CD4-positive, CD25-positive, alpha-beta regulatory T cell (primary cell): ENCODE results near the gene SLC44A2. TPM values are rescaled to one million over a fixed set of nuclear protein-coding genes. Genes with fewer than 3 reads are reported as not detected.

ENCODE experiments used
- ATAC-seq, 2 donors: fragments of 150-1000 bp; cut with Tn5 transposase; one replicate each; pipeline ENCODE4 v1.10.0; 2021; ENCODE audit warnings: low read depth in 2 of 2, moderate number of reproducible peaks in 2 of 2, moderate library complexity in 1 of 2
- DNase-seq, 3 donors: peaks; one replicate each; pipeline versions ENCODE4 v3.0.0 to v3.0.0-alpha.2; 2012 to 2022; ENCODE audit warnings: mixed read lengths in 1 of 3
- H3K27ac ChIP-seq: one replicate; pipeline ENCODE4 v1.7.0; 2013; ENCODE audit warnings: mild to moderate bottlenecking, low read length; ENCODE audit not compliant: insufficient read depth, poor library complexity, severe bottlenecking
- H3K27me3 ChIP-seq: one replicate; pipeline ENCODE4 v1.7.0; 2013; ENCODE audit warnings: low read length; ENCODE audit not compliant: control insufficient read depth, insufficient read depth
- H3K36me3 ChIP-seq: one replicate; pipeline ENCODE4 v1.7.0; 2013; ENCODE audit warnings: mild to moderate bottlenecking, low read length, moderate library complexity; ENCODE audit not compliant: control insufficient read depth, insufficient read depth
- H3K4me1 ChIP-seq: 2 replicates; pipeline ENCODE4 v1.7.0; 2013; ENCODE audit warnings: mild to moderate bottlenecking, low read length; ENCODE audit not compliant: insufficient read depth, control insufficient read depth, poor library complexity, severe bottlenecking
- H3K4me3 ChIP-seq: one replicate; pipeline ENCODE4 v1.7.0; 2013; ENCODE audit warnings: low read depth, mild to moderate bottlenecking, low read length, moderate library complexity
- H3K9me3 ChIP-seq, 2 experiments: 1 replicate in 1 of 2; 2 replicates in 1 of 2; pipeline ENCODE4 v1.7.0; 2013; ENCODE audit warnings: low read length in 2 of 2, mild to moderate bottlenecking in 1 of 2, moderate library complexity in 1 of 2; ENCODE audit not compliant: control insufficient read depth in 2 of 2
- H3K27ac Mint-ChIP-seq, 3 donors: one replicate each; pipeline ENCODE4 v1.8.0; 2020 to 2022; ENCODE audit warnings: mild to moderate bottlenecking in 3 of 3, mixed read lengths in 3 of 3, moderate library complexity in 2 of 3
- H3K27me3 Mint-ChIP-seq: one replicate; pipeline ENCODE4 v1.8.0; 2022; ENCODE audit warnings: mild to moderate bottlenecking, mixed read lengths
- H3K36me3 Mint-ChIP-seq: one replicate; pipeline ENCODE4 v1.8.0; 2020; ENCODE audit warnings: mixed read lengths
- H3K4me1 Mint-ChIP-seq, 4 donors: one replicate each; pipeline ENCODE4 v1.8.0; 2020 to 2022; ENCODE audit warnings: mixed read lengths in 4 of 4, mild to moderate bottlenecking in 1 of 4
- H3K4me3 Mint-ChIP-seq, 4 donors: one replicate each; pipeline ENCODE4 v1.8.0; 2020 to 2022; ENCODE audit warnings: mild to moderate bottlenecking in 4 of 4, mixed read lengths in 4 of 4, moderate library complexity in 3 of 4
- H3K9me3 Mint-ChIP-seq, 7 donors: one replicate each; pipeline ENCODE4 v1.8.0; 2020 to 2022; ENCODE audit warnings: mixed read lengths in 7 of 7, mild to moderate bottlenecking in 3 of 7, moderate library complexity in 2 of 7
- polyA plus RNA-seq, 4 donors: library from polyadenylated mRNA; unstranded; fragments of 300-500 nt; fragmentation: Illumina TruSeq; gene quantifications; one replicate each; pipeline ENCODE4 v1.2.3, GENCODE V29; 2021
- total RNA-seq: library from RNA; stranded (reverse); gene quantifications from one replicate; pipeline ENCODE4 v1.2.3, GENCODE V29; 2022

The SLC44A2 gene
- total and polyA plus RNA-seq, 5 donors from 2014 or later = 225 to 280 (median 254) TPM

DNA sequence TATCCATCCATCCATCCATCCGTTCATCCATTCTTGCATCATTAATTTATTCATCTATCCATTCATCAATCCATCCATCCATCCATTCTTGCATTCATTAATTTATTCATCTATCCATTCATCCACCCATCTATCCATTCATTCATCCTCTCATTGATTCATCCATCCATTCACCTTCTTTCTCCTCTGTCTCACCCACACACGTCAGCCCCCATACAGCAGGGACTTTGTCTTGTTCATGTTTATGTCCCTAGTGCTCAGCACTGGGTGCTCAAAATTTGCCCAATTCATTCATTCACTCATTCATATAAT, 37.6 kb upstream of the SLC44A2 start:
- Mint-ChIP-seq H3K27ac (peak overlapping the region in 1 of 3 donors; percentile 49), H3K9me3 (peaks cover 0 to 2% (median 0%) of the 10 kb centered on the region in 7 donors), H3K4me3 (peak overlapping the region in 1 of 4 donors; percentile 2), H3K36me3 (no peaks in the 10 kb centered on the region), H3K4me1 (peaks cover 4 to 19% (median 9%) of the 10 kb centered on the region in 4 donors), H3K27me3 (peaks cover 10% of the 10 kb centered on the region)
- H3K4me3 ChIP-seq = no peak overlapping the region
- no peaks in the 10 kb centered on the region for H3K36me3 ChIP-seq
- no peaks in the 10 kb centered on the region for H3K4me1 ChIP-seq
- no peak for DNase-seq
- no peak for ATAC-seq
- H3K27ac ChIP-seq = no peak overlapping the region
- H3K27me3 ChIP-seq = peaks cover 5% of the 10 kb centered on the region
- H3K9me3 ChIP-seq = no peaks in the 10 kb centered on the region

DNA sequence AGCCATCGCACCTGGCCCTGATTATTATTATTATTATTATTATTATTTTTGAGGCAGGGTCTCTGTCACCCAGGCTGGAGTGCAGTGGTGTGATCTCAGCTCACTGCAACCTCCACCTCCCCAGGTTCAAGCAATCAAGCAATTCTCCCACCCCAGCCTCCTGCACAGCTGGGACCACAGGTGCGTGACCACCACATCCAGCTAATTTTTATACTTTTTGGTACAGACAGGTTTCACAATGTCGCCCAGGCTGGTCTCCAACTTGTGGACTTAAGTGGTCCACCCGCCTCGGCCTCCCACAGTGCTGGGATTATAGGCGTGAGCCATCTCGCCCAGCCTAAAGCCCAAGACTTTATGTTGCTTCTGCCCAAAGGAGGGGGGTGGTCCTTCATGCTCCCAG, 32.2 kb upstream of the SLC44A2 start:
- H3K4me3 ChIP-seq = no peak overlapping the region
- no peaks in the 10 kb centered on the region for H3K9me3 ChIP-seq
- H3K4me1 ChIP-seq = peaks cover 18% of the 10 kb centered on the region
- Mint-ChIP-seq H3K4me3 (no peak overlapping the region), H3K27me3 (peaks cover 5% of the 10 kb centered on the region), H3K36me3 (no peaks in the 10 kb centered on the region), H3K4me1 (peaks cover 0 to 21% (median 9%) of the 10 kb centered on the region in 4 donors), H3K9me3 (no peaks in the 10 kb centered on the region), H3K27ac (no peak overlapping the region)
- no peak overlapping the region for H3K27ac ChIP-seq
- DNase-seq = no peak
- no peaks in the 10 kb centered on the region for H3K27me3 ChIP-seq
- no peak for ATAC-seq
- no peaks in the 10 kb centered on the region for H3K36me3 ChIP-seq

DNA sequence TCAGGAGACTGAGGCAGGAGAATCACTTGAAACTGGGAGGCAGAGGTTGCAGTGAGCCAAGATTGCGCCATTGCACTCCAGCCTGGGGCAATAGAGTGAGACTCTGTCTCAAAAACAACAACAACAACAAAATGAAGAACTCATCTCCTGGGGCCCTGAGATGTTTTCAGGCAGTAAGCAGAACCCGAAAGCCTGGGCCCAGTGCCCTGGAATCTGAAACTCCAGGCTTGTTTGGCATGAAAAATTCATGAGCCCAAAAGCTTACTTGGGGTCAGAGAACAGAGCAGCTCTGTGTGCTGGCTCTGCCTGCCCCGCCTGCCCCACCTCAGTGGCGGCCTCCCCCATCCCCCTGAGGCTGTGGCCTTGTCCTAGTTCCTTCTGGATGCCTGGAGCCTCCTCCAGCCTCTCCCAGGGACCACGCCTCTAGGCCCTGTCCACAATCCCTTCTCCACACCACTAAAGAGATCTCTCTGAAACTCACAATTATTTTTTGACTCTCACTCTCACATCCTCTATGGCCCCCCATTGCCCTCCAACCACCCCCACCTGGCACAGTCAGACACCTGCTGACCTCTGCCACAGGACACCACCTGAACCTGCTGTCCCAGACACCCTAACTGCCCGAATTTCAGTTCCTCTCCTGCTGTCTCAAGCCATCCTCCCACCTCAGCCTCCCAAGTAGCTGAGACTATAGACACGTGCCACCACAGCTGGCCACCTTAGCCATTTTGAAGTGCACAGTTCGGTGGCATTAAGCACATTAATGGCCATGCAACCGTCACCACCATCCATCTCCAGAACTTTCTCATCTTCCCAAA, 31.3 kb upstream of the SLC44A2 start:
- Mint-ChIP-seq H3K4me3 (peak overlapping the region in 1 of 4 donors; percentile 63), H3K36me3 (no peaks in the 10 kb centered on the region), H3K27me3 (peaks cover 9% of the 10 kb centered on the region), H3K27ac (peak overlapping the region in 1 of 3 donors; percentile 80), H3K4me1 (peaks cover 0 to 21% (median 9%) of the 10 kb centered on the region in 4 donors), H3K9me3 (no peaks in the 10 kb centered on the region)
- no peak for DNase-seq
- no peak overlapping the region for H3K4me3 ChIP-seq
- H3K9me3 ChIP-seq = no peaks in the 10 kb centered on the region
- peaks cover 18% of the 10 kb centered on the region for H3K4me1 ChIP-seq
- no peak overlapping the region for H3K27ac ChIP-seq
- ATAC-seq = no peak
- no peaks in the 10 kb centered on the region for H3K27me3 ChIP-seq
- no peaks in the 10 kb centered on the region for H3K36me3 ChIP-seq

DNA sequence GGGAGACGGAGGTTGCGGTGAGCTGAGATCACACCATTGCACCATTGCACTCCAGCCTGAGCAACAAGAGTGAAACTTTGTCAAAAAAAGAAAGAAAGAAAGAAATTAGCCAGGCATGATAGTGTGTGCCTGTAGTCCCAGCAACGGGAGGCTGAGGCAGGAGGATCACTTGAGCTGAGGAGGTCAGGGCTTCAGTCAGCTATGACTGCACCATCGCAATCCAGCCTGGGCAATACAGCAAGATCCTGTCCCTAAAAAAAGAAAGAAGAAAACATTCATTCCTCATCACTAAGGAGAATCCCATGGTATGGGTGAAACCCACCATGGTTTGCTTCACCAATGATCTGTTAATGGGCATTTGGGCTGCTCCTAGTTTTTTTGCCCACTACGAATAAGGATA, 25.2 kb upstream of the SLC44A2 start:
- peaks cover 17% of the 10 kb centered on the region for H3K27me3 Mint-ChIP-seq
- H3K27ac ChIP-seq = no peak overlapping the region
- H3K27ac Mint-ChIP-seq = no peak overlapping the region
- no peak overlapping the region for H3K4me3 ChIP-seq
- H3K9me3 Mint-ChIP-seq = peaks cover 0 to 2% (median 0%) of the 10 kb centered on the region in 7 donors
- ATAC-seq (no peak), DNase-seq (no peak)
- H3K9me3 ChIP-seq = no peaks in the 10 kb centered on the region
- H3K36me3 ChIP-seq = no peaks in the 10 kb centered on the region
- peak overlapping the region; percentile 59 to 83 (median 70) for H3K4me3 Mint-ChIP-seq
- peaks cover 6 to 45% (median 29%) of the 10 kb centered on the region in 4 donors for H3K4me1 Mint-ChIP-seq
- peaks cover 44% of the 10 kb centered on the region for H3K4me1 ChIP-seq
- H3K36me3 Mint-ChIP-seq = peaks cover 8% of the 10 kb centered on the region
- peaks cover 2% of the 10 kb centered on the region for H3K27me3 ChIP-seq

DNA sequence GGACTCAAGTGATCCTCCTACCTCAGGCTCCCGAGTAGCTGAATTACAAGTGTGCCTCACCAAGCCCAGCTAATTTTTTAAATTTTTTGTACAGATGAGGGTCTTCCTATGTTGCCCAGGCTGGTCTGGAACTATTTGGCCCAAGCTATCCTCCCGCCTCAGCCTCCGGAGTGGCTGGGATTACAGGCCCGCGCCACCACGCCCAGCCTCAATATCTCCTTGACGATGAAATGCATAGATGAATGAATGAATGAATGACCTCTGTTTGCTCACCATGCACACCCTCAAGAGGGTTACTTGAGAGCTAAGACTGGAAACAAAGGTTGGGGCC, 23.4 kb upstream of the SLC44A2 start:
- no peak overlapping the region for H3K27ac ChIP-seq
- H3K36me3 ChIP-seq = no peaks in the 10 kb centered on the region
- H3K36me3 Mint-ChIP-seq = peaks cover 8% of the 10 kb centered on the region
- peaks cover 2% of the 10 kb centered on the region for H3K27me3 ChIP-seq
- H3K27me3 Mint-ChIP-seq = peaks cover 17% of the 10 kb centered on the region
- H3K4me1 Mint-ChIP-seq = peaks cover 0 to 46% (median 27%) of the 10 kb centered on the region in 4 donors
- peak overlapping the region; percentile 54 to 93 (median 83) for H3K27ac Mint-ChIP-seq
- ATAC-seq = no peak
- no peak for DNase-seq
- H3K4me3 ChIP-seq = no peak overlapping the region
- peaks cover 42% of the 10 kb centered on the region for H3K4me1 ChIP-seq
- peaks cover 0 to 2% (median 0%) of the 10 kb centered on the region in 7 donors for H3K9me3 Mint-ChIP-seq
- H3K9me3 ChIP-seq = no peaks in the 10 kb centered on the region
- H3K4me3 Mint-ChIP-seq = peak overlapping the region; percentile 59 to 83 (median 77)

DNA sequence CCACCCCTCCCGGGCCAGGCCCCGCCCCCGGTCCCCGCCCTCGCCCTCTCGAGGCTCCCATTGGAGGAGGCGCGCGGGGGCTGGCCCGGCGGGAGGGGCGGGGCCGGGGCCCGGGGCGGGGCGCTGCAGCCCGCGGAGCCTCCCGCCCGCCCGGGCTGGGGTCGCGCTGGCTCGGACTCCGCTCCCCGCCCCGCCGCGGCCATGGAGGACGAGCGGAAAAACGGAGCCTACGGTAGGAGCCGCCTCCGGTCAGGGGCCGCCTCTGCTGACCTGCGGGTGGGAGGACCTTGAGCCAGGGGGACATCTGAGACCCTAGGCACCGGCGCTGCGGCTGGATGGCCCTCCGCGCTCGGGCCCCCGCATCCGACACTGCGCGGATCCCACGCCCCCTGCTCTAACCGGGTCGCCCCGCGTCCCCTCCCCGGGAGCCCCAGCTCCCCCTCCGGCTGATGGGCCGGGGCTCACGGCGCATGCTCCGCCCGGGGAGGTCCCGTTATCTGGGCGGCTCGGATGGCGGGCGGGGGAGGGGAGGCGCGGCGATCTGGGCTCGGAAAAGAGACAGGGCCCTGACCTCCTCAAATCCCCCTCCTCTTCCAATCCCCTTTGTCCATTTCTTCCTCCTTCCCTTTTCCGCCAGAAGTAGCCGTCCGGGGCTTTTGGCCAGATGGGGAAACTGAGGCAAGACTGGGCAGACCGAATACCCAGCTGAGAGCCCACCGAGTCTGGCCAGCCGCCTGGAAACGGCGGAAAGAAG, 22.8 kb upstream of the SLC44A2 start:
- peaks cover 0 to 51% (median 28%) of the 10 kb centered on the region in 4 donors for H3K4me1 Mint-ChIP-seq
- H3K27me3 ChIP-seq = peaks cover 2% of the 10 kb centered on the region
- peak overlapping the region; percentile 83 for H3K4me3 ChIP-seq
- peaks cover 45% of the 10 kb centered on the region for H3K4me1 ChIP-seq
- H3K27ac ChIP-seq = peak overlapping the region; percentile 98
- peaks cover 17% of the 10 kb centered on the region for H3K27me3 Mint-ChIP-seq
- ATAC-seq (peak; percentile 80 to 83), DNase-seq (peak; percentile 81 to 87 (median 85))
- H3K27ac Mint-ChIP-seq = peak overlapping the region; percentile 96 to 100 (median 100)
- H3K9me3 Mint-ChIP-seq = peaks cover 0 to 2% (median 0%) of the 10 kb centered on the region in 7 donors
- H3K36me3 ChIP-seq = no peaks in the 10 kb centered on the region
- no peaks in the 10 kb centered on the region for H3K9me3 ChIP-seq
- peak overlapping the region; percentile 98 to 100 (median 100) for H3K4me3 Mint-ChIP-seq
- peaks cover 11% of the 10 kb centered on the region for H3K36me3 Mint-ChIP-seq

DNA sequence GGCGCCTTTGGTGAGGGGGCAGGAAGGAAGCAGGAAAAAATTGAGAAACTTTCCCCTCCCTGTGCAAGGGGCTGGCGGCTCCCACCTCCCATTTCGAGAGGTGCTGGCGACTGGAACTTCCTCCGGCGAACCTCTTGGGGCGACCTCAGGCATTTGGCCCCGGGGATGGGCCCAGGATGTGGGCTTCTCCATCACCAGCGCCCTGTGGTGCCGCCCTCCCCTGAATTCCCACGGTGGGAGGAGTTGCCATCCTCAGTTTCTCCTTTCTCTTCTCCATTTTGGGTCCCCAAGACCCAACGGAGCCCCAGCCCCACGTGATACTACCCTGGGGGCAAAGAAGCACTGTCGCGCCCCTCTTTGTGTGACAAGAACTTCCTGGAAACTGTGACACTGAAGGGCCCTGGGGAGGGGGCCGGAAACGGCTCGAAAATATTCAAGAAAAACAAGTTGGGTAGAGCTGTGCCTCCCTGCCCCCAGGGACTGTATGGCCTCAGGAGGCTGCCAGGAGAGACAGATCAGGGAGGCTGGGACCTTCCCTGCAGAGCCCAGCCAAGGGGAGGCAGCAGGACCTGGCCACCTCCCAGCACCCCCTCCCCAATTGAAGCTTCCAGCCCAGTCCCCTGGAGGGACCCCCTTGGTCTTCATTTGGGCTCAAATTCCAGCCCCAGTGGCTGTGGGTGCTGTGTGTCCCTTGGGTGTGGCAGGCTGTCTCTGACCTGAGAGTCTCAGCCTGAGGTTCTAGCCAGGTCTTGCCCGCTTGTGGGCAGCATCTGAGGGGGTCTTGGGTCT, 22.1 kb upstream of the SLC44A2 start:
- peak overlapping the region; percentile 83 for H3K4me3 ChIP-seq
- H3K27me3 ChIP-seq = peaks cover 2% of the 10 kb centered on the region
- peaks cover 11% of the 10 kb centered on the region for H3K36me3 Mint-ChIP-seq
- H3K9me3 ChIP-seq = no peaks in the 10 kb centered on the region
- DNase-seq = peak; percentile 72 to 97 (median 88)
- peak overlapping the region; percentile 96 to 100 (median 100) for H3K27ac Mint-ChIP-seq
- no peaks in the 10 kb centered on the region for H3K36me3 ChIP-seq
- H3K27ac ChIP-seq = peak overlapping the region; percentile 98
- H3K4me3 Mint-ChIP-seq = peak overlapping the region; percentile 98 to 100 (median 100)
- peaks cover 48% of the 10 kb centered on the region for H3K4me1 ChIP-seq
- peaks cover 0 to 51% (median 30%) of the 10 kb centered on the region in 4 donors for H3K4me1 Mint-ChIP-seq
- ATAC-seq = peak; percentile 72 to 73
- H3K27me3 Mint-ChIP-seq = peaks cover 17% of the 10 kb centered on the region
- H3K9me3 Mint-ChIP-seq = peaks cover 0 to 2% (median 0%) of the 10 kb centered on the region in 7 donors
